Astrocyte (in vitro differentiated cells and primary cell): Measurements from ENCODE around the gene SLC16A2. TPM values are rescaled to one million over a fixed set of nuclear protein-coding genes. Genes with fewer than 3 reads are reported as not detected.

Experiments
- DNase-seq: peaks from one replicate; pipeline ENCODE4 v3.0.0-alpha.2; 2010; ENCODE audit warnings: low read depth
- FAIRE-seq: peaks from 2 replicates; lab custom pipeline; 2011; peaks lifted over from hg19 to GRCh38; lab: Jason Lieb, UNC
- H2AFZ ChIP-seq: 2 replicates; pipeline ENCODE4 v1.6.0; 2012; ENCODE audit warnings: low read depth, low read length, inconsistent platforms
- H3K27ac ChIP-seq: 2 replicates; pipeline ENCODE4 v1.5.1; 2011; ENCODE audit warnings: low read depth, low read length, inconsistent platforms
- H3K27me3 ChIP-seq: 2 replicates; pipeline ENCODE4 v1.6.0; 2011; ENCODE audit warnings: low read length, inconsistent platforms; ENCODE audit not compliant: insufficient read depth
- H3K36me3 ChIP-seq: 2 replicates; pipeline ENCODE4 v1.5.1; 2011; ENCODE audit warnings: low read length, inconsistent platforms; ENCODE audit not compliant: insufficient read depth
- H3K4me1 ChIP-seq: 2 replicates; pipeline ENCODE4 v1.5.1; 2011; ENCODE audit warnings: low read length, inconsistent platforms; ENCODE audit not compliant: insufficient read depth
- H3K4me2 ChIP-seq: 2 replicates; pipeline ENCODE4 v1.6.0; 2012; ENCODE audit warnings: low read length, inconsistent platforms
- H3K4me3 ChIP-seq: 2 replicates; pipeline ENCODE4 v1.5.1; 2011; ENCODE audit warnings: low read depth, mild to moderate bottlenecking, low read length, inconsistent platforms; ENCODE audit not compliant: insufficient read depth
- H3K79me2 ChIP-seq: 2 replicates; pipeline ENCODE4 v1.6.0; 2012; ENCODE audit warnings: mild to moderate bottlenecking, low read length, inconsistent platforms; ENCODE audit not compliant: insufficient read depth
- H3K9ac ChIP-seq: 2 replicates; pipeline ENCODE4 v1.6.0; 2012; ENCODE audit warnings: mild to moderate bottlenecking, low read length, inconsistent platforms
- H3K9me3 ChIP-seq: 2 replicates; pipeline ENCODE4 v1.5.1; 2012; ENCODE audit warnings: low read depth, mild to moderate bottlenecking, low read length, inconsistent platforms; ENCODE audit not compliant: insufficient read depth
- H4K20me1 ChIP-seq: 2 replicates; pipeline ENCODE4 v1.6.0; 2012; ENCODE audit warnings: low read length, inconsistent platforms; ENCODE audit not compliant: insufficient read depth
- H3K27ac Mint-ChIP-seq: one replicate; pipeline ENCODE4 v1.8.0; 2021; ENCODE audit warnings: mild to moderate bottlenecking, mixed read lengths; ENCODE audit not compliant: unreplicated experiment
- H3K27me3 Mint-ChIP-seq: one replicate; pipeline ENCODE4 v1.8.0; 2021; ENCODE audit warnings: low read depth, mixed read lengths; ENCODE audit not compliant: unreplicated experiment
- H3K36me3 Mint-ChIP-seq: one replicate; pipeline ENCODE4 v1.8.0; 2021; ENCODE audit warnings: low read depth, mixed read lengths; ENCODE audit not compliant: unreplicated experiment
- H3K4me1 Mint-ChIP-seq: one replicate; pipeline ENCODE4 v1.8.0; 2021; ENCODE audit warnings: low read depth, mixed read lengths; ENCODE audit not compliant: unreplicated experiment
- H3K4me3 Mint-ChIP-seq: one replicate; pipeline ENCODE4 v1.8.0; 2021; ENCODE audit warnings: mild to moderate bottlenecking, moderate library complexity, mixed read lengths; ENCODE audit not compliant: unreplicated experiment
- H3K9me3 Mint-ChIP-seq: one replicate; pipeline ENCODE4 v1.8.0; 2021; ENCODE audit warnings: mild to moderate bottlenecking, mixed read lengths; ENCODE audit not compliant: unreplicated experiment
- CTCF ChIP-seq: IDR thresholded peaks from 2 replicates; pipeline ENCODE4 v1.5.1; 2011; ENCODE audit warnings: low read depth, mild to moderate bottlenecking, inconsistent platforms, low read length, moderate library complexity; ENCODE audit not compliant: insufficient read depth
- EZH2 ChIP-seq: IDR thresholded peaks from 2 replicates; pipeline ENCODE4 v1.6.1; 2012; ENCODE audit warnings: mild to moderate bottlenecking, low read length, inconsistent platforms; ENCODE audit not compliant: insufficient read depth
- total RNA-seq: library from RNA; stranded (reverse); gene quantifications from 2 replicates; pipeline ENCODE4 v1.2.1, GENCODE V29; 2021

The SLC16A2 gene
- total RNA-seq, 1 donor from 2014 or later: 21.1 TPM

GRCh38 chrX:74550295-74550802 lies 129.1 kb downstream of the SLC16A2 start:
- H3K79me2 ChIP-seq: no peaks in the 10 kb centered on the region
- no peaks in the 10 kb centered on the region for H3K4me1 Mint-ChIP-seq
- no peak overlapping the region for H3K27ac Mint-ChIP-seq
- no peaks in the 10 kb centered on the region for H3K4me1 ChIP-seq
- TF ChIP-seq CTCF: peak; percentile 91
- TF ChIP-seq EZH2: no peak
- H3K9me3 ChIP-seq: no peaks in the 10 kb centered on the region
- H3K9me3 Mint-ChIP-seq: no peaks in the 10 kb centered on the region
- FAIRE-seq: no peak
- DNase-seq: peak; percentile 32
- peak overlapping the region; percentile 27 for H3K9ac ChIP-seq
- no peaks in the 10 kb centered on the region for H4K20me1 ChIP-seq
- H2AFZ ChIP-seq: peak overlapping the region; percentile 60
- peak overlapping the region; percentile 50 for H3K4me3 Mint-ChIP-seq
- peak overlapping the region; percentile 46 for H3K4me3 ChIP-seq
- H3K36me3 ChIP-seq: no peaks in the 10 kb centered on the region
- no peaks in the 10 kb centered on the region for H3K27me3 ChIP-seq
- H3K27ac ChIP-seq: no peak overlapping the region
- no peaks in the 10 kb centered on the region for H3K36me3 Mint-ChIP-seq
- H3K4me2 ChIP-seq: peak overlapping the region; percentile 80
- peaks cover 3% of the 10 kb centered on the region for H3K27me3 Mint-ChIP-seq

GRCh38 chrX:74551934-74552333 lies 130.6 kb downstream of the SLC16A2 start:
- Mint-ChIP-seq H3K9me3 (no peaks in the 10 kb centered on the region), H3K4me3 (no peak overlapping the region), H3K36me3 (no peaks in the 10 kb centered on the region), H3K27ac (no peak overlapping the region), H3K27me3 (peaks cover 3% of the 10 kb centered on the region), H3K4me1 (no peaks in the 10 kb centered on the region)
- H3K9ac ChIP-seq: no peak overlapping the region
- H3K27ac ChIP-seq: no peak overlapping the region
- no peaks in the 10 kb centered on the region for H3K27me3 ChIP-seq
- no peak overlapping the region for H3K4me2 ChIP-seq
- DNase-seq (no peak), FAIRE-seq (no peak)
- no peak overlapping the region for H3K4me3 ChIP-seq
- no peaks in the 10 kb centered on the region for H3K79me2 ChIP-seq
- H3K4me1 ChIP-seq: no peaks in the 10 kb centered on the region
- H3K9me3 ChIP-seq: no peaks in the 10 kb centered on the region
- H2AFZ ChIP-seq: no peak overlapping the region
- H3K36me3 ChIP-seq: no peaks in the 10 kb centered on the region
- no peaks in the 10 kb centered on the region for H4K20me1 ChIP-seq
- no peak for TF ChIP-seq EZH2

- Histone ChIP-seq H3K36me3 (no peaks in the 10 kb centered on the region), H2AFZ (no peak overlapping the region), H3K9ac (no peak overlapping the region), H3K4me1 (no peaks in the 10 kb centered on the region), H3K27me3 (no peaks in the 10 kb centered on the region), H4K20me1 (no peaks in the 10 kb centered on the region), H3K79me2 (no peaks in the 10 kb centered on the region), H3K27ac (no peak overlapping the region), H3K9me3 (no peaks in the 10 kb centered on the region), H3K4me3 (no peak overlapping the region), H3K4me2 (no peak overlapping the region)
- Mint-ChIP-seq H3K27ac (no peak overlapping the region), H3K9me3 (peaks cover 3% of the 10 kb centered on the region), H3K27me3 (no peaks in the 10 kb centered on the region), H3K4me3 (no peak overlapping the region), H3K36me3 (no peaks in the 10 kb centered on the region), H3K4me1 (no peaks in the 10 kb centered on the region)
- DNase-seq (no peak), FAIRE-seq (no peak)
- TF ChIP-seq EZH2 (no peak), CTCF (no peak)
These were observed 136.1 kb downstream of the SLC16A2 start for GRCh38 chrX:74557378-74557777.
